HCT116 (cell line): ENCODE measurements around the gene APH1B. TPM values are rescaled to one million over a fixed set of nuclear protein-coding genes. Genes with fewer than 3 reads are reported as not detected.

ENCODE experiments used
- ATAC-seq: fragments of 200-7000 bp; cut with Tn5 transposase; 2 replicates; pipeline ENCODE4 v1.9.1; 2020; ENCODE audit warnings: mild to moderate bottlenecking, moderate library complexity
- BruUV-seq: library from RNA; stranded (reverse); fragments of 400-500 nt; replicated peaks from 2 replicates; lab custom pipeline; 2021; lab: Mats Ljungman, UMichigan
- CTCF ChIA-PET: fragments of 300-600 bp; sonication (Branson Sonifier 250); formaldehyde crosslinking; loops from one replicate; lab custom pipeline; 2021; ENCODE audit warnings: antibody characterized with exemption; lab: Charles Lee
- POLR2A ChIA-PET: fragments of 300-600, 350-600 bp; sonication (Branson Sonifier 250); formaldehyde crosslinking; loops from one replicate; lab custom pipeline; 2021; ENCODE audit warnings: antibody characterized with exemption; lab: Charles Lee
- RAD21 ChIA-PET, 2 experiments: fragments of 300-600 bp; sonication (Branson Sonifier 250); formaldehyde crosslinking; loops; one replicate each; lab custom pipeline; 2023; ENCODE audit warnings: low total read pairs in 2 of 2; ENCODE audit not compliant: uncharacterized antibody in 2 of 2, unreplicated experiment in 2 of 2, low non-redundant PET in 1 of 2; lab: Charles Lee
- DNase-seq: peaks from one replicate; pipeline ENCODE4 v3.0.0-alpha.2; 2010; ENCODE audit warnings: low read depth, low spot score
- H2AFZ ChIP-seq: fragments of 200-600 bp; shearing (Covaris generic), sonication (generic); 2 replicates; pipeline ENCODE4 v1.6.1; 2017; ENCODE audit warnings: low read depth, mixed run types, mixed read lengths, antibody characterized with exemption, low read length; ENCODE audit not compliant: poor library complexity, severe bottlenecking
- H3K27ac ChIP-seq: 2 replicates; pipeline ENCODE4 v1.5.1; 2012; ENCODE audit warnings: low read depth, low read length
- H3K27me3 ChIP-seq: fragments of 200-600 bp; sonication (generic); 2 replicates; pipeline ENCODE4 v1.6.1; 2016; ENCODE audit warnings: mixed run types, low read length, mixed read lengths; ENCODE audit not compliant: insufficient read depth
- H3K36me3 ChIP-seq, 2 experiments: fragments of 200-500 bp in 1 of 2; fragments of 200-600 bp in 1 of 2; sonication (Bioruptor generic) in 1 of 2; sonication (generic) in 1 of 2; 2 replicates each; pipeline versions ENCODE4 v1.5.1 to v1.6.1; 2014 to 2016; ENCODE audit warnings: low read length in 2 of 2, inconsistent platforms in 1 of 2, mixed read lengths in 1 of 2, mixed run types in 1 of 2; ENCODE audit not compliant: insufficient read depth in 2 of 2, control insufficient read depth in 1 of 2
- H3K4me1 ChIP-seq, 2 experiments: fragments of 200-600 bp in 1 of 2; sonication (generic) in 1 of 2; 2 replicates each; pipeline versions ENCODE4 v1.5.1 to v1.6.1; 2012 to 2017; ENCODE audit warnings: low read length in 2 of 2, inconsistent platforms in 1 of 2, mild to moderate bottlenecking in 1 of 2, mixed read lengths in 1 of 2, mixed run types in 1 of 2, moderate library complexity in 1 of 2; ENCODE audit not compliant: insufficient read depth in 2 of 2, control insufficient read depth in 1 of 2
- H3K4me2 ChIP-seq: fragments of 200-600 bp; sonication (generic); 2 replicates; pipeline ENCODE4 v1.6.1; 2017; ENCODE audit warnings: mixed run types, low read length, mixed read lengths
- H3K4me3 ChIP-seq, 2 experiments: fragments of 200-600 bp in 1 of 2; sonication (generic) in 1 of 2; replicated peaks in 1 of 2; 2 replicates each; pipeline ENCODE4 v1.5.1; 2011 to 2016; ENCODE audit warnings: low read length in 2 of 2, control low read depth in 1 of 2, low read depth in 1 of 2, mild to moderate bottlenecking in 1 of 2, mixed read lengths in 1 of 2, mixed run types in 1 of 2
- H3K79me2 ChIP-seq: fragments of 200-600 bp; sonication (generic); 2 replicates; pipeline ENCODE4 v1.6.1; 2017; ENCODE audit warnings: mild to moderate bottlenecking, mixed run types, low read length, moderate library complexity, mixed read lengths; ENCODE audit not compliant: insufficient read depth
- H3K9ac ChIP-seq: fragments of 200-600 bp; sonication (generic); 2 replicates; pipeline ENCODE4 v1.6.1; 2016; ENCODE audit warnings: low read length, mixed read lengths
- H3K9me2 ChIP-seq: fragments of 200-600 bp; sonication (generic), shearing (Covaris generic); 2 replicates; pipeline ENCODE4 v1.6.1; 2017; ENCODE audit warnings: mixed run types, mild to moderate bottlenecking, moderate library complexity; ENCODE audit not compliant: insufficient read depth
- H3K9me3 ChIP-seq, 2 experiments: fragments of 200-500 bp in 1 of 2; fragments of 200-600 bp in 1 of 2; sonication (Bioruptor generic) in 1 of 2; sonication (generic) in 1 of 2; 2 replicates each; pipeline ENCODE4 v1.6.1; 2014 to 2017; ENCODE audit warnings: low read length in 2 of 2, mixed read lengths in 2 of 2, inconsistent platforms in 1 of 2, low read depth in 1 of 2, mild to moderate bottlenecking in 1 of 2, mixed run types in 1 of 2, moderate library complexity in 1 of 2; ENCODE audit not compliant: control insufficient read depth in 1 of 2, insufficient read depth in 1 of 2
- H4K20me1 ChIP-seq: fragments of 200-600 bp; sonication (generic), shearing (Covaris generic); 2 replicates; pipeline ENCODE4 v1.6.1; 2017; ENCODE audit warnings: mixed run types, mild to moderate bottlenecking, moderate library complexity; ENCODE audit not compliant: insufficient read depth
- CBX3 ChIP-seq: IDR thresholded peaks from 2 replicates; pipeline ENCODE4 v1.6.1; 2012; ENCODE audit warnings: low read depth
- CEBPB ChIP-seq: IDR thresholded peaks from 2 replicates; pipeline ENCODE4 v1.6.1; 2012; ENCODE audit warnings: low read depth
- ELF1 ChIP-seq: IDR thresholded peaks from 2 replicates; pipeline ENCODE4 v1.6.1; 2012; ENCODE audit warnings: low read depth, borderline replicate concordance
- EZH2 ChIP-seq: fragments of 200-600 bp; sonication (generic); IDR thresholded peaks from 2 replicates; pipeline ENCODE4 v1.6.1; 2017; ENCODE audit warnings: antibody characterized with exemption, mixed run types
- EZH2phosphoT487 ChIP-seq: fragments of 200-600 bp; IDR thresholded peaks from 2 replicates; pipeline ENCODE4 v1.6.1; 2018; ENCODE audit warnings: antibody characterized with exemption, borderline replicate concordance
- FOSL1 ChIP-seq: IDR thresholded peaks from 2 replicates; pipeline ENCODE4 v1.6.1; 2012; ENCODE audit warnings: low read depth
- JUND ChIP-seq: IDR thresholded peaks from 2 replicates; pipeline ENCODE4 v1.6.1; 2012
- POLR2A ChIP-seq: IDR thresholded peaks from 2 replicates; pipeline ENCODE4 v1.7.0; 2011; ENCODE audit warnings: borderline replicate concordance; ENCODE audit not compliant: insufficient read depth, insufficient read length; ENCODE audit errors: extremely low read depth
- POLR2AphosphoS5 ChIP-seq: IDR thresholded peaks from 2 replicates; pipeline ENCODE4 v1.6.1; 2011; ENCODE audit warnings: mild to moderate bottlenecking, low read depth, low read length, moderate library complexity
- RAD21 ChIP-seq: IDR thresholded peaks from 2 replicates; pipeline ENCODE4 v1.6.1; 2012; ENCODE audit warnings: low read depth, mild to moderate bottlenecking
- SIN3A ChIP-seq: IDR thresholded peaks from 2 replicates; pipeline ENCODE4 v1.6.1; 2012; ENCODE audit warnings: low read depth
- SRF ChIP-seq: IDR thresholded peaks from 2 replicates; pipeline ENCODE4 v1.6.1; 2012; ENCODE audit warnings: low read depth
- ZNF274 ChIP-seq: fragments of 200-500 bp; sonication (Bioruptor generic); IDR thresholded peaks from 2 replicates; pipeline ENCODE4 v1.6.1; 2014; ENCODE audit warnings: mild to moderate bottlenecking, low read depth, low read length, inconsistent platforms
- intact Hi-C: fragments of 100-400 bp; cut with micrococcal nuclease; formaldehyde crosslinking; loops from 2 replicates; pipeline ENCODE4 v1.10.0; 2022
- total RNA-seq: library from RNA; stranded (reverse); gene quantifications from one replicate; pipeline ENCODE4 v1.2.1, GENCODE V29; 2021; ENCODE audit not compliant: unreplicated experiment
- TF ChIP-seq, protein P1 (sequence below): IDR thresholded peaks from 2 replicates; pipeline ENCODE4 v1.6.1; 2012
- TF ChIP-seq, protein P2 (sequence below), 3 experiments: fragments of 200-600 bp in 1 of 3; sonication (generic) in 1 of 3; IDR thresholded peaks in 2 of 3; conservative IDR thresholded peaks in 1 of 3; 2 replicates each; pipeline ENCODE4 v1.5.1; 2012 to 2017; ENCODE audit warnings: low read depth in 2 of 3, low read length in 2 of 3, antibody characterized with exemption in 1 of 3, borderline replicate concordance in 1 of 3, control low read depth in 1 of 3, mild to moderate bottlenecking in 1 of 3, mixed read lengths in 1 of 3, mixed run types in 1 of 3, moderate library complexity in 1 of 3; ENCODE audit not compliant: insufficient read depth in 1 of 3

The APH1B gene
- total RNA-seq, 1 experiment from 2014 or later = 8.5 TPM

DNA sequence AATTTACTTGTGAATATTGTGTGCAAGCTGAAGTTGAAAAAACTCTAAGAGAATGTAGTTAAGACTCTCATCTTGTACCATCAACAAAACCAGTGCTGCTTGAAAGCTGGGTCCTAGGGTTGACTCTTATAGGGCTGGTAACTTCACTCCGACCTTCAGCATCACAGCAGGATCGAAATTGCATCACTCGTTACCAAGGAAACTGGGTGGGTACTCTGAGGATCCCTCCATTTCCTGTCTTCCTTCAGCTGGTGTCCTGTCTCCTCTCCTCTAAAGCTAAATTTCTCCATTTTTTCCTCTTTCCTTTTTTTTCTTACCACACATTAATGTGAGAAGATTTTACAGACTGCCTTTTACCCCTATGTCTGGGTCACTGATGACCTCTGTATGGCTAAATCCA, 3.0 kb upstream of the APH1B start:
- no peaks in the 10 kb centered on the region for H3K9me2 ChIP-seq
- no peaks in the 10 kb centered on the region for H3K9me3 ChIP-seq
- TF ChIP-seq JUND = no peak
- no peak for TF ChIP-seq POLR2A
- no peak for TF ChIP-seq CEBPB
- TF ChIP-seq SIN3A = no peak
- TF ChIP-seq RAD21 = no peak
- no peak for TF ChIP-seq POLR2AphosphoS5
- TF ChIP-seq, protein P1, sequence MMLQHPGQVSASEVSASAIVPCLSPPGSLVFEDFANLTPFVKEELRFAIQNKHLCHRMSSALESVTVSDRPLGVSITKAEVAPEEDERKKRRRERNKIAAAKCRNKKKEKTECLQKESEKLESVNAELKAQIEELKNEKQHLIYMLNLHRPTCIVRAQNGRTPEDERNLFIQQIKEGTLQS = no peak
- TF ChIP-seq ZNF274 = no peak
- no peak for TF ChIP-seq SRF
- CTCF ChIA-PET = no interaction called here
- H3K9ac ChIP-seq = no peak overlapping the region
- POLR2A ChIA-PET = no interaction called here
- BruUV-seq = no TSS peak
- no peak overlapping the region for H3K4me3 ChIP-seq
- H3K27me3 ChIP-seq = no peaks in the 10 kb centered on the region
- ATAC-seq (no peak), DNase-seq (no peak)
- no peak overlapping the region for H2AFZ ChIP-seq
- H4K20me1 ChIP-seq = no peaks in the 10 kb centered on the region
- intact Hi-C loops = loop anchor here (10.0 kb wide), 2 partner anchors 120 to 230 kb away; partner anchors contain the start of genes RPS27L and TPM1
- RAD21 ChIA-PET = no interaction called here
- H3K27ac ChIP-seq = no peak overlapping the region
- no peaks in the 10 kb centered on the region for H3K36me3 ChIP-seq
- peaks cover 3 to 14% of the 10 kb centered on the region in 2 experiments; a peak in 3 of 4 replicates for H3K4me1 ChIP-seq
- H3K79me2 ChIP-seq = no peaks in the 10 kb centered on the region
- no peak overlapping the region for H3K4me2 ChIP-seq

DNA sequence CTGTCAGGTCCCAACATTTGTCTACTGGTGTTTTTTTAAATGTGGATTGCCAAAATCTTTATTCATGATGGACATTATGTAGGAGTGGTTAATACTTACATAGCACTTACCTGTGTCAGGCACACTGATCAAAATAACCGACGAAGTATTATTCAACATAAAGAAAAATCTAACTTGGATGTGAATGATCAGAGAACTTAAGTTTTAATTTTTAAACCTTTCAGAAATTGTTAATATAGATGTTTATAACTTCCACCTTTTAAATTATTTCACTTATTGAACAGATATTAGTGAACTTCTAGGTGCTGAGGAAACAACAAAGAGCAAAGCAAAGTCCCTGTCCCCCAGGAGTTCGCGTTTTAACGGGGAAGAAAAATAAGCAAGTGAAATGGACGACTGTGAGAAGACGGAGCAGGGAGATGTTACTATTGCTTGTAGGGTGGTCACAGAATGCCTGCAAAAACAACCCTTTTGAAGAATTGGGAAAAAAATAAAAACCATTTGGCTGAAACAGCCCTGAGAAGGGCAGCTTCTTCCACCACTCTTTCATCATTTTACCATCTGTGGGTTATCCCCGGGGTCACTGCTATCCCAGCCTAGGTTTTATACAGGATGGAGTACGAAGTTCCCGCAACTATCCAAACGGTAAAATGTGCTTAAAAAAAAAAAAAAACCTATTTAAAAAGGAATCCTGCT, 915 bp upstream of the APH1B start:
- DNase-seq (no peak), ATAC-seq (no peak; the same call in 1 of the 2 replicates)
- Histone ChIP-seq H2AFZ (peak overlapping the region; percentile 56), H3K4me2 (peak overlapping the region; percentile 89), H3K4me1 (peaks cover 3 to 14% of the 10 kb centered on the region in 2 experiments; a peak in 3 of 4 replicates), H3K9me2 (no peaks in the 10 kb centered on the region), H3K79me2 (no peaks in the 10 kb centered on the region), H4K20me1 (no peaks in the 10 kb centered on the region), H3K4me3 (peak overlapping the region; percentile 49 to 61), H3K27me3 (no peaks in the 10 kb centered on the region), H3K36me3 (no peaks in the 10 kb centered on the region), H3K9me3 (no peaks in the 10 kb centered on the region), H3K27ac (no peak overlapping the region), H3K9ac (peak overlapping the region; percentile 62)
- RAD21 ChIA-PET = no interaction called here
- POLR2A ChIA-PET = interaction anchor here (0.7 kb wide), 1 partner anchor 96 kb away, joined by 3 read pairs; no protein-coding TSS in a partner anchor
- intact Hi-C loops = loop anchor here (10.0 kb wide), 2 partner anchors 122 to 232 kb away; partner anchors contain the start of genes RPS27L and TPM1
- CTCF ChIA-PET = no interaction called here
- BruUV-seq = TSS peak; percentile 47
- TF ChIP-seq EZH2 (no peak), SRF (no peak), CEBPB (no peak), EZH2phosphoT487 (no peak), ELF1 (no peak), JUND (no peak), CBX3 (no peak), SIN3A (no peak), ZNF274 (no peak), FOSL1 (no peak), POLR2AphosphoS5 (no peak)
- TF ChIP-seq, protein P1 = no peak
- TF ChIP-seq, protein P2, sequence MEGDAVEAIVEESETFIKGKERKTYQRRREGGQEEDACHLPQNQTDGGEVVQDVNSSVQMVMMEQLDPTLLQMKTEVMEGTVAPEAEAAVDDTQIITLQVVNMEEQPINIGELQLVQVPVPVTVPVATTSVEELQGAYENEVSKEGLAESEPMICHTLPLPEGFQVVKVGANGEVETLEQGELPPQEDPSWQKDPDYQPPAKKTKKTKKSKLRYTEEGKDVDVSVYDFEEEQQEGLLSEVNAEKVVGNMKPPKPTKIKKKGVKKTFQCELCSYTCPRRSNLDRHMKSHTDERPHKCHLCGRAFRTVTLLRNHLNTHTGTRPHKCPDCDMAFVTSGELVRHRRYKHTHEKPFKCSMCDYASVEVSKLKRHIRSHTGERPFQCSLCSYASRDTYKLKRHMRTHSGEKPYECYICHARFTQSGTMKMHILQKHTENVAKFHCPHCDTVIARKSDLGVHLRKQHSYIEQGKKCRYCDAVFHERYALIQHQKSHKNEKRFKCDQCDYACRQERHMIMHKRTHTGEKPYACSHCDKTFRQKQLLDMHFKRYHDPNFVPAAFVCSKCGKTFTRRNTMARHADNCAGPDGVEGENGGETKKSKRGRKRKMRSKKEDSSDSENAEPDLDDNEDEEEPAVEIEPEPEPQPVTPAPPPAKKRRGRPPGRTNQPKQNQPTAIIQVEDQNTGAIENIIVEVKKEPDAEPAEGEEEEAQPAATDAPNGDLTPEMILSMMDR (IDR thresholded peaks at IDR 0.05 in 2 of 3, conservative IDR thresholded peaks at IDR 0.05 in 1 of 3; ENCODE audit: borderline replicate concordance in 1 of 3, insufficient read depth in 1 of 3, low read depth in 2 of 3, low read length in 2 of 3) = no peak
